NCI-H1048 (cell line): ENCODE measurements around the gene HPCAL1.

ENCODE experiments used
- DNase-seq: peaks from one replicate; lab custom pipeline; 2025; lab: John Stamatoyannopoulos, UW

The HPCAL1 gene

GRCh38 chr2:10390369-10390801, 87.7 kb downstream of the HPCAL1 start:
- no peak for DNase-seq

- DNase-seq, result no peak
Observed at GRCh38 chr2:10392100-10392499, 89.4 kb downstream of the HPCAL1 start.

GRCh38 chr2:10392548-10392947, 89.8 kb downstream of the HPCAL1 start:
- no peak for DNase-seq

- no peak for DNase-seq
Observed at GRCh38 chr2:10392951-10393639, 90.4 kb downstream of the HPCAL1 start.

GRCh38 chr2:10393640-10393982, 90.9 kb downstream of the HPCAL1 start:
- no peak for DNase-seq

GRCh38 chr2:10395893-10396292, 93.2 kb downstream of the HPCAL1 start:
- no peak for DNase-seq

GRCh38 chr2:10396464-10396863, 93.8 kb downstream of the HPCAL1 start:
- no peak for DNase-seq

GRCh38 chr2:10397297-10397875, 94.7 kb downstream of the HPCAL1 start:
- DNase-seq, result no peak

GRCh38 chr2:10397878-10398277, 95.2 kb downstream of the HPCAL1 start:
- no peak for DNase-seq

GRCh38 chr2:10398496-10398895, 95.8 kb downstream of the HPCAL1 start:
- DNase-seq, result no peak

- DNase-seq, result no peak
Observed at GRCh38 chr2:10399358-10399757, 96.7 kb downstream of the HPCAL1 start.

GRCh38 chr2:10400002-10400401, 97.3 kb downstream of the HPCAL1 start:
- no peak for DNase-seq

- no peak for DNase-seq
Observed at GRCh38 chr2:10400568-10400977, 97.9 kb downstream of the HPCAL1 start.

- DNase-seq, result no peak
Observed at GRCh38 chr2:10400978-10401951, 98.6 kb downstream of the HPCAL1 start.

- no peak for DNase-seq
Observed at GRCh38 chr2:10402062-10402585, 99.4 kb downstream of the HPCAL1 start.

GRCh38 chr2:10402653-10403215, 100.0 kb downstream of the HPCAL1 start:
- DNase-seq, result no peak

GRCh38 chr2:10404324-10405143, 101.8 kb downstream of the HPCAL1 start:
- no peak for DNase-seq

- no peak for DNase-seq
Observed at GRCh38 chr2:10405448-10405847, 102.7 kb downstream of the HPCAL1 start.

- DNase-seq, result no peak
Observed at GRCh38 chr2:10406016-10406415, 103.3 kb downstream of the HPCAL1 start.

GRCh38 chr2:10406491-10407188, 103.9 kb downstream of the HPCAL1 start:
- no peak for DNase-seq

- no peak for DNase-seq
Observed at GRCh38 chr2:10407432-10407831, 104.7 kb downstream of the HPCAL1 start.
